GM18870 (cell line): Measurements from ENCODE around the gene CTDSP2.
A peak's percentile ranks its signal among the peaks of the same experiment; 100 is the strongest.
"Not testable (repeated sequence)": the region's sequence is repeated elsewhere in the genome, so short reads cannot be mapped to it uniquely, and the experiment has no call there.

ENCODE experiments used
- ATAC-seq: cut with Tn5 transposase; IDR thresholded peaks from one replicate; pipeline ENCODE4 v1.9.1; 2021; ENCODE audit warnings: moderate library complexity; ENCODE audit not compliant: unreplicated experiment

Gene CTDSP2

DNA sequence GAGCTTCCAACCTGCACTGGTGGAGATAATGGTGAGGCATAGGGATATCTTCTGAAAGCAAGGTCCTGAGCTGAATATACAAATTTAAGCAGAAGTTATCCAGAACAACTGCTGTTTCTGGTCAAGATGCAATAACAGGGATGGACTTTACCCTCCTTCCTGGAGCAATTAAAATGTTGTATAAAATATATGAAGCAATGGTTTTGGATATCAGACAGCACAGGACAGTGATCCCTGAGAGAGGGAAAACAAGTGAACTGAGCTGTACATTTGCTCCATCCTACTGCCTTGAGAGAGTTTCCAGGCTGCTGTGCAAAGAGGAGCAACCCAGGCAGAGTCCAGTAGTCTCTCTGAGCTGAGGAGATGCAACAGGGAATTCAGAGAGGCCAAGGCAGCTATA, 36.0 kb upstream of the CTDSP2 start:
- no peak for ATAC-seq

DNA sequence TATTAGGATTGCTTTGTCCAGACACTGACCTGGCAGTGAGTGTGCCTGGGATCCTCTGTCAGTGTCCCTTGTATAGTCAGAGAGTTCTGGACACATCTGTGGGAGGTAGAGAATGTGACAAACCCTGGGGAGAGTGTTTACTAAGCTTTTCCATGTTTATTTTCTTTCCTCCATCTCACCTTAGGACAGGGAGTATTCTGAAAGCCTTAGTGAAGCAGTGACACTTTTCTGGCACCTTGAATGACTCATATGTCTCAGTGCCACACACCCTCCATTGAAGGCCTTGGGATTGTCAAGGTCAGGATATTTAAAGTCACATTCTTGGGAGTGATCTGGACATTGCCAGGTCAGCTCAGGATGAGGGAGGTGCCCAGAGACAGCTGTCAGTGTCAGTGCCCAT, 34.9 kb upstream of the CTDSP2 start:
- no peak for ATAC-seq

DNA sequence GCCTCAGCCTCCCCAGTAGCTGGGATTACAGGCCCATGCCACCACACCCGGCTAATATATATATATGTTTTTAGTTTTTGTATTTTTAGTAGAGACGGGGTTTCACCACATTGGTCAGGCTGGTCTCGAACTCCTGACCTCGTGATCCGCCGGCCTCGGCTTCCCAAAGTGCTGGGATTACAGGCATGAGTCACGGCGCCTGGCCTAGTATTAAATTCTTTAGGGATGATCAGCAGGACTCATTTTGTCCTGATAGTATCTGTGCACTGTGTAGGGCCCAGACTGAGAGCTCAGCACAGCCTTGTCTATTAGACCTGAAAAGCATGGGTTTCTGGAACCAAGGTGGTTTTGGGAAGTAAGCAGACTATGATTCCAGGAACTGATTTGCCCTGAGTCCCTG, 34.5 kb upstream of the CTDSP2 start:
- ATAC-seq, result not testable (repeated sequence)

DNA sequence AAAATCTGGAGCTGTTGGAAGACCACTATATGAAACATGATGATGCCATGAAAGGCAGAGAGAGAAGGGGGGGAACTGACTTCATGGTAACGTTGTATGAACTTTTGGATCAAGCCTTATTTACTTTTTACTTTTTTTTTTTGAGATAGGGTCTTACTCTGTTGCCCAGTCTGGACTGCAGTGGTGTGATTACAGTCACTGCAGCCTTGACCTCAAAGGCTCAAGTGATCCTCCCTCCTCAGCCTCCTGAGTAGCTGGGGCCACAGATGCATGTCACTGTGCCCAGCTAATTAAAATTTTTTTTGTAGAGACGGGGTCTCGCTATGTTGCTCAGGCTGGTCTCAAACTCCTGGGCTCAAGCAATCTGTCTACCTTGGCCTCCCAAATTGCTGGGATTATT, 31.3 kb upstream of the CTDSP2 start:
- no peak for ATAC-seq

DNA sequence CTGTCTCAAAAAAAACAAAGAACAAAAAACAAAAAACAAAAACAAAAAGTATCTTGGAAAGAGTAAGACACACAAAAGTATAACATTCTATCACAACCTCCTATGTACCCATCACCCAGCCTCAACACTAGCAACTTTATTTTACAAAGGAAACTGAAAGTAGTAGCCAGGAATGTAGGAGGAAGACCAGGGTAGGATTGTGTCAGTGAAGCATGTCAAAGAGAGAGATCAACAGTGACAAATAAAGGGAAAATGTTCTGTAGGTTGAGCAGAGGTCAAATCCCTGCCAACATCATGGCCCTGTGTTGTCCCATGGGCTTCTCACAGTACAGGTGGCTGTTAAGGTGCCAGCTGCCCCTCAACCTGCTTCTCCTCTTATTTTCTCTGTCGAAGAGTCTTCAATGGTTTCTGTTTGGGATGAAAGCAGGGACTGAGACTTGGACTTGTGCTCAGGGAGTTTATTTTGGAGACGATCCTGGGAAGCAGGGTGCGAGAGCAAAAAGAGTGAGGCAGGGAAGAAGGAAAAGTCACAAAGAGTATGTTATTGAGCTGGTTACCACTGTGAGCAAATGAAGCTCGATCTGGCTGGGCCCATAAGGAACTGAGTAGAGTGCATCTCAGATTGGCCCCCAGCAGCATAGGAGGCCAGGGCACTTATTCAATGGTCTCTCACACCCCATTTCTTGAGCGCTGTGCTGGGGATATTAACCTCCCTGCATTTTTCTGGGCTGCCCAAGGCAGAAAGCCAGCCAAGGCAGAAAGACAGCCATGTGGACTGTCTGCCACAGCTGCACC, 29.4 kb upstream of the CTDSP2 start:
- no peak for ATAC-seq

DNA sequence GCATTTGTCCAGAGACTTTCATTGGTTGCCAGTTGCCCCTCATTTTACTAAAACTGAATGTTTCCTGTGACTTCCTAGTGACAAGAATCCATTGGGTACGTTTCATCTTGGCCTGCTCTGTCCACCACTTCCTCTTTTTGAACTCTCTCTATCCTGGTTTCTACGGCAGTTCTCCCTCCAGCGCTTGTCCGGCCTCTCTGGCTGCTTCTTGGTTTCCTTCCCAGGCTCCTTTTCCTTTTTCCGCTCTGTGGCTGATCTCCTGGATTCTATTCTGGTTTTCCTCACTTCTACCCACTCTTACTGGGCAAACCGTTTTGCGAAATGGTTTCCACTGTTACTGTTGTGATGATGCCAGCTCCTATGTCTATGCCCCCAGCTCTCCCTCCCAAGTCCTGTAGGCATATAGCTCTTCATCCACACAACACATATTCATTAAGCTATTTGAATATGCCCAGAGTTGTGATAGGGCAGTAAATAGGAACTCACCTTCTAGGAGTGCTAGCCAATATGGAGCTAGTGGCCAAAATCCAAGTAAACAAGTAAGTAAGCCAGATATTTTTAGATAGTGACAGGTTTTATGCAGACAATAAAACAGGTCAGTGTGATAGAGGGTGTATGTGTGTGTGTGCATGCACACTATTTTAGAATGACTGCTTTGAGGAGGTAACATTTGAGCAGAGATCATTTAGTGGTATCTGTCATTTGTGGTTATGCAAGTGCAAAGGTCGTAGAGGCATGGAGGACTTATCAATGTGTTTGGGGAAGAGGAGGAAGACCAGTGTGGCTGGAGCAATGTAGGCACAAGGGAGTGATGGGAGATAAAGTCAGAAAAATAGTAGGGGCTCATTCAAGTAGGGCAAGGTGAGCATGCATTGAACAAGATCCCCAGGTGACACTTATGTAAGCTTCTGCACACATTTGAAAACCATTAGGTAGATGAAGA, 27.9 kb upstream of the CTDSP2 start:
- no peak for ATAC-seq

DNA sequence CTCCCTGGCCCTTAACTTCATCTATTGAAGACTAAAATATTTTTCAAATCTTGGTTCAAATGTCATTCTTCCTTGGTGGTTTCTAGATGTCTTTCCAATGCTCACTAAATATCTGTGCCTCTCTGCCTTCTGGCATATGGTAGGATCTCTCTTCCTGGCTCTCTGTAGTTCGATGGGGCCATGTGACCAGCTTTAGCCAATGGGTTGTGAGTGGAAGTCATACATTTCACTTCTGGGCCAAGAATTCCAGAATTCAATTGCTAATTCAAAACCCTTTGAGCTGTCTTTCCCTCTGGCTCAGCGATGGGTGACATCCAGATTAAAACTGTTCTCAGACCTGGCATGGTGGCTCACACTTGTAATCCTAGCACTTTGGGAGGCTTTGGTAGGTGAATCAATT, 25.8 kb upstream of the CTDSP2 start:
- no peak for ATAC-seq

DNA sequence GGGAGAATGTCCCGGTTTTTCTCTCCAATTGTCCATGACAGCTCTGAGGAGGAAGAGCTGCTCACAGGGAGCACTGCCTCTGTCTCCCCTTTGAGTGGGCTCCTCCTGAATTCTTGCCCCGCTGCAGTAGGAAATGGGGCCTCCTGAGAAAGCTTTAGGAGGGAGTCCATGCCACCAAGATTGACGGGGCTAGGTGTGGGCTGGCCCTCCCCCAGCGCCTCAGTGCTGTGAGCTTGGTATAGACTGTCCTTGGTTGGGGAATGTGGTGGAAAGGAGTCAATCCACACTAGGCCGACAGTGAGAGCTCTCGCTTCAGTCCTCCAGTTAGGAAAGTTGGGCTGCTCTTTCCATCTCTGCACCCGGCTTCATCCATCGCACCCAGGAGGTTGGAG, 23.4 kb upstream of the CTDSP2 start:
- ATAC-seq, result no peak

DNA sequence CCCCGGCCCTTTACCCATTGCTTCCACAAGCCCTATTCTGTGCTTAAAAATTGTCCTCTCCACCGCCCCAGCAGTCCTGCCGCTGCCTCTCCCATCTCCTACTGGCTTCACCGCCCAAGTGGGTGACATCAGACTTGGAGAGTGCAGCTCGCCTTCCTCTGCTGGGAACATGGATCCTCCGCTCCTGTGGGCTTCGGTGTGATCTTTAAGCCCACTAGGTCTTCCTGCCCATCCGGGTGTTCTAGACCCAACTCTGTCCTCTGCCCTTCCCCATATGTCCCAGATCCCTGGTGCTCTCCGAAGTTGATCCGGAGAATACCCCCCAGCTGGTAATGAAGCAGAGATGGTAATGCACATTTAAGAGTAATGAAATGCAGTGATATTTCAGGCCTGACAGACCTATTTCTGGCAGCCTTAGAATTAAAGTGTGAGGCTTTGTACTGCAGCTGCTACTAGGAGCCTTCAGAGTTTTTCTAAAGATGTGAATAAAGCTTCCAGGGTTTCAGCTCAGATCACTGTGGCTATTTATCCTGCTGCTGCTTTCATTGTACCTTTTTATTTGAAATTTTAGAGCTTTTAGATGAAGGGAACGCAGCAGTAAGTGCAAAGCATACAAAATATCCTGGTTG, 22.9 kb upstream of the CTDSP2 start:
- no peak for ATAC-seq

DNA sequence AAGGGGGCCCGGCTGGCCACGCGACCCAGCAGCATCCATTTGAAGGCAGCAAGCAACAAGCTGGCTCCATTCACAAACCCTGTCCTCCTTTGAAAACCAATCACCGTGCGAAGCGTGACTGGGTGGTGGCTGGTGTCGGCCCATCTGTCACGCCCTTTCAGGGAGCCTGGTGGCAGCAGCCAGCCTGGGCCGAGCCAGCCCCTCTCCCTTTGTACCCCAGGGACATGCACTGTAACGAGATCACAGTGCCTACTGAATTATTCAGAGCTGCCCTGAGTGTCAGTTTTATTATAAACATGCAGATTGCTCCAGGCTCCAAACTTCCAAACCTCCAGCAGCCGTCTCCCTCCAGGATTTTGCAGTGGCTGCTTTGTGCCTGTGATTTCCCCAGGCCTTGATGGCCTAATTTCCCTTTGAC, 22.3 kb upstream of the CTDSP2 start:
- ATAC-seq, result no peak

DNA sequence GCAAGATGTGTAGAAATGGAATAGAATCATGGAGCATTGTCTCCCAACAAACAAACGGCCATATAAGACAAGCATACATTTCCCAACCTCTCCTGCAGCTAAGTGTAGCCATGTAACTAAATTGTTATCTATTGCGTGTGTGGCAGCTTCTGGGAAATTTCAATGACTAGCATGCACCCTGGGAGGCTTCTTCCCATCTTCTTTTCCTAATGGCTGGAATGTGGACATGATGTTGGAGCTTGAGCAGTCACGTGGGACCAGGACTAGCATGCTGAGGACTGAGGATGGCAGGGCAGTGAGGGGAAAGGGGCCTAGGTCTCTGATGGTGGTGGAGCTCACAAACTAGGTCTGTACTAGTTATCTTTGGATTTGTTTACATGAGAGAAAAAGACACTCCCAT, 21.7 kb upstream of the CTDSP2 start:
- no peak for ATAC-seq

DNA sequence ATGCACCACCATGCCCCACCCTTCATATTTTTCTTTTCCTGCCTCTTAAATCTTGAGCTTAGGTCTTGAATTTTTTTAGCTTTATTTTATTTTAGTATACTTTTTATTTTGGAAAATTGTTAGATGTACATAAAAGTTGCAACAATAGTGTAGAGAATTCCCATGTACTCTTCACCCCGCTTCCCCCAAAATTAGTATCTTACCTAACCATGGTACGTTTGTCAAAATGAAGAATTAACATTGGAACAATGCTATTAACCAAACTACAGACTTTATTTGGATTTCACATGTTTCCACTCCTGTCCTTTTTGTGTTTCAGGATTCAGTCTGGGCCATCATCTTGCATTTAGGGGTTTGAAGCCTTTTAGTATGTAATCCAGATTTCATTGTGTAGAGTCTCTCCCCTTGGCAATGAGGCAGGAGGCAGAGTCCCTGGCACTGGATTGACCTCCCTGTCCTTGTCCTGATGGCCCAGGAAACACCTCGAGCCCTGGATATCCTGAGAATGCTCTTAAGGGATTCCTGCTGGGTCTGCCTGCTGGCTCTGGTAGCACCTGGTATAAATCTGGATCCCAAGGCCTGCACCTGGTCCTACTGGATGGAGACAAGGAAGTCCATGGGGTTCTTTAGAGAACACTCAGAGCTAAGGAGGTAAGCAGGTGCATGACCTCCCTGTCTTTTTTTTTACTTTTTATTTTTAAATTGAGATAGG, 19.9 kb upstream of the CTDSP2 start:
- no peak for ATAC-seq

DNA sequence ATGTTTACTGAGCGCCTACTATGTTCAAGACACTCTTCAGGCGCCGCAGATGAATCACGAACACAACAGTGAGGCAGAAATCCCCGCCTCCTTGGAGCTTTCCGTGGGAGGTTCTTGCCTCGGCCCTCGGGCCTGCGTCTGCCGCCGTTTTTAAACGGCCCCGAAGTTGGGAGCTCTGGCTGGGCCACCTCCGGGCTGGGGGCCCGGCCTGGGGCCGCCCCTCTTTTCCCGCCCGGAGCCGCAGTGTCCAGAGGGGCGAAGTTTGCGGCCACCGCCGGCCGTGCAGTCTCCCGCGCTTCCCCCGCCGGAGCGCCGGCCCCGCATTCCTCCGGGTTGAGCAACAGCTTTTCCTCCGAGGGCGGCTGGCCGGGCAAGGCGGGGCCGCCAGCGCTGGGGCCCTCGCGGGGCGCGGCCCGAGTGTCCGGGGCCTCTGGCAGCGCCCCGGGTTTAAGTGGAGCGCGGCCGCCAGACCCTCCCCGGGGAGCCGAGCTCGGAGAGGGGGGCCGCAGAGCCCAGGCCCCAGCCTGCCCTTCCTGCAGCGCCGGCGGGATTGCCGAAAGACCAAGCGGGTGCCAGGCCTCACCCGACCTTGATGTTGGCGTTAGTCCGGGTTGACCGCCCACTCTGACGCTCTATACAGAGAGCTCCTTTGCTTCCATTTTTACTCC, 18.7 kb upstream of the CTDSP2 start:
- ATAC-seq, result peak; percentile 60

DNA sequence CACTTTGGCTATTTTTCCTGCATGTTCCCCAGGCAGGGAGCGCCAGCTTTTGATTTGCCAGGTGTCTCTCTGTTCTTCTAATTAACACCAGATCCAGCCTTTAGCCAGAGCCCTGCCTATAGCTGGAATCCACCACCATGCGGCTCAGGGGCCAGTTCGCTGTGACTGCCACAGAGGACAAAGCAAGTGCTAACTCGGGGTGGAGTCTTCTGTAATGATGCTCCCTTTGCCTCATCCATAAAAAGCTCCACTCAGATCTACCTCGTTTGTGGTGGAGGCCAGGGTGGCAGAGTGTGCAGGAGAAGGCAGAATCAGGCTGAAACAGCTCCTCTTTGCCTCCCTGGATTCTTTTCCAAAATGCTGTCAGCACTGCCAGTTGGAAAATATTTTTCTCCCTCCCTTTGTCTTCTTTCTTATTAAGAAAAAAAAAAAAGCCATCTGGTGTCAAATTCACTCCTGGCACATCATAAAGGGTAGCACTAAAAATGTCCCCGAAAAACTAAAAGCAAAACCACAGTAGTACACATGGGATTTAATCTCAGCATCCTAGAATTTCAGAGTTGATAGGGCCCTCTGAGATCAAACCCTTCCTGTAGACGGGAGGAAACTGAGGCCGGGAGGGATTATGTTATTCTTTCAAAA, 18.0 kb upstream of the CTDSP2 start:
- no peak for ATAC-seq

DNA sequence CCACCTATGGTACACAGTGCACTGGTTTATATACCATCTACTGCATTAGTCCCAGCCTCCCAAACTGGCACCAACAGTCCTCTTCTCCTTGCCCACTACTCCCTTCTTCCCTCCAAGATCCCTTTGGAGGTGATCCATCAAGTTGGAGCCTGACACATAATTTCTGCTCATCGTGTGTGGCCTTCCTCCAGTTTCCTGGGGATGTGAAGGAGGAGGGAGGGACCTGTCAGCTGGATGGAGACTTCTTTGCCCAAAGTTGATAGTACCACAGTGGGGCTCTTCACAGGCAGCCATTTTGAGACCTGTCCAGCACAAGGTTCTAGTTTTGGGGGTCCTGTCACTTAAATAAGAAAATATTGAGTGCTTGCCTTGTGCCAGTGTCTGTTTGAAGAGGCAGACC, 17.1 kb upstream of the CTDSP2 start:
- ATAC-seq, result no peak

DNA sequence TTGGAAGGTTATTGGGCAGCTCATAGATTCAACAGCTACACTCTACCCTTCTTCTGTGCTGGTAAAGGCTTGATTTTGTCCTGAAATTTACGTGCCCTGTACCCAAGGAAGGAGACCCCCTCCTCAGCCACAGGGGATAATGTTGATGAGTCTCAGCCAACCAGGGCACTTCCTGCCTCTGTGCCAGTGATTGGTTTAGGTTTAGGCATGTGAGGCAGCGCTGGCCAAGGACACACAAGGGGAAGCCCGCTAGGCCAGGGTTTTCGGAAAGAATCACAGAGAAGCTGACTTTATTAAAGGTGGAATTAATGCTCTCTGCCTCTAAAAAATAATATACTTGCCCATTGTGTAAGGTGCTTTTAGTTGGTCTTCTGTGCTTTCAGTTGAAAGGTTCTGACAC, 15.4 kb upstream of the CTDSP2 start:
- no peak for ATAC-seq

DNA sequence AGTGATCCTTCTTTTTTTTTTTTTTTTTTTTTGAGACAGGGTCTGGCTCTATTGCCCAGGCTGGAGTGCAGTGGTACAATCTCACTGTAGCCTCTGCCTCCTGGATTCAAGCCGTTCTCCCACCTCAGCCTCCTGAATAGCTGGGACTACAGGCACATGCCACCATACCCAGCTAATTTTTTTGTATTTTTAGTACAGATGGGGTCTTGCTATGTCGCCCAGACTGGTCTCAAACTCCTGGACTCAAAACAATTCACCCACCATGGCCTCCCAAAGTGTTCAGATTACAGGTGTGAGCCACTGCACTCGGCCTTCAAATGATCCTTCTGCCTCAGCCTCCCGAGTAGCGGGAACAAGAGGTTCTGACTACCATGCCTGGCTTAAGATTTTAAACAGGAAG, 14.4 kb upstream of the CTDSP2 start:
- ATAC-seq, result not testable (repeated sequence)

DNA sequence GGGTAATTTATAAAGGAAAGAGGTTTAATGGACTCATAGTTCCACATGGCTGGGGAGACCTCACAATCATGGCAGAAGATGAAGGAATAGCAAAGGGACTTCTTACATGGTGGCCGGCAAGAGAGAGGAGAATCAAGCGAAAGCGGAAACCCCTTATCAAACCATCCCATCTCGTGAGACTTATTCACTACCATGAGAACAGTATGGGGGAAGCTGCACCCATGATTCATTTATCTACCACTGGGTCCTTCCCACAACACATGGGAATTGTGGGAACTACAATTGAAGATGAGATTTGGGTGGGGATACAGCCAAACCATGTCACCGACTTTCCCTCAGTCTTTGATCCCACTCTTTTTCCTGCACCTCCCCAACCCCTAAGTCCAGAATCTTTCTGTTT, 12.6 kb upstream of the CTDSP2 start:
- no peak for ATAC-seq

DNA sequence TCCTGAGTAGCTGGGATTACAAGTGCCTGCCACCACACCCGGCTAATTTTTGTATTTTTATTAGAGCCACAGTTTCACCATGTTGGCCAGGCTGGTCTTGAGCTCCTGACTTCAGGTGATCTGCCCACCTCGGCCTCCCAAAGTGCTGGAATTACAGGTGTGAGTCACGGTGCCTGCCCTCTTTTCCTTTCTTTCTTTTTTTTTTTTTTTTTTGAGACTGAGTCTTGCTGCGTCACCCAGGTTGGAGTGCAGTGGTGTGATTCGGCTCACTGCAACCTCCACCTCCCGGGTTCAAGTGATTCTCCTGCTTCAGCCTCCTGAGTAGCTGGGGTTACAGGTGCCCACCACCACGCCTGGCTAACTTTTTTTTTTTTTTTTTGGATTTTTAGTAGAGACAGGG, 11.6 kb upstream of the CTDSP2 start:
- not testable (repeated sequence) for ATAC-seq

DNA sequence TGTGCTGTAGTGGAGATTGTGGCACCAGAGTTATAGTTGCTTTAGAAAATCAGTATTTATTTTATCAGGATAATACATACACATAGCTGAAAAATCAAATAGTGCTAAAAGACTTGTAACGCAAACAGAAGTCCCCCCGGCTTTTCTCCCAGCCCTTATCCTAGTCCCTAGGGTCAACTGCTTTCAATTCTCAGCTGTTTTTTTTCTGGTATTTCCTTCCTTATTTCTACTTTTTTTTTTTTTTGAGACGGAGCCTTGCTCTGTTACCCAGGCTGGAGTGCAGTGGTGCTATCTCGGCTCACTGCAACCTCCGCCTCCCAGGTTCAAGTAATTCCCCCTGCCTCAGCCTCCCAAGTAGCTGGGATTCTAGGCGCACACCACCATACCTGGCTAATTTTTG, 8.4 kb upstream of the CTDSP2 start:
- ATAC-seq, result no peak
